GM23338 (cell line): ENCODE results near the gene TRIO. TPM values are rescaled to one million over a fixed set of nuclear protein-coding genes. Genes with fewer than 3 reads are reported as not detected.
A peak's percentile ranks its signal among the peaks of the same experiment; 100 is the strongest.

ENCODE experiments used
- ATAC-seq: fragments of 200-7000 bp; cut with Tn5 transposase; 3 replicates; pipeline ENCODE4 v1.9.1; 2020
- DNase-seq: peaks from one replicate; pipeline ENCODE4 v3.0.0-alpha.2; 2015; ENCODE audit warnings: low spot score
- H2AFZ ChIP-seq: fragments of 200-600 bp; sonication (generic); 2 replicates; pipeline ENCODE4 v1.8.0; 2016; ENCODE audit warnings: antibody characterized with exemption, mild to moderate bottlenecking, moderate library complexity
- H3F3A ChIP-seq: fragments of 200-600 bp; sonication (generic); replicated peaks from 2 replicates; pipeline ENCODE4 v1.8.0; 2017; ENCODE audit warnings: antibody characterized with exemption, mixed run types, low read depth
- H3K27ac ChIP-seq: fragments of 200-600 bp; sonication (generic); 2 replicates; pipeline ENCODE4 v1.6.1; 2016; ENCODE audit warnings: low read depth
- H3K27me3 ChIP-seq: fragments of 200-600 bp; sonication (generic); 2 replicates; pipeline ENCODE4 v1.8.0; 2016; ENCODE audit warnings: mild to moderate bottlenecking, mixed run types, moderate library complexity; ENCODE audit not compliant: insufficient read depth
- H3K36me3 ChIP-seq: fragments of 200-600 bp; sonication (generic); 2 replicates; pipeline ENCODE4 v1.8.0; 2016; ENCODE audit warnings: mild to moderate bottlenecking; ENCODE audit not compliant: insufficient read depth
- H3K4me1 ChIP-seq: fragments of 200-600 bp; sonication (generic); 2 replicates; pipeline ENCODE4 v1.8.0; 2016; ENCODE audit warnings: mild to moderate bottlenecking, moderate library complexity; ENCODE audit not compliant: insufficient read depth
- H3K4me2 ChIP-seq: fragments of 200-600 bp; sonication (generic); 2 replicates; pipeline ENCODE4 v1.7.1; 2017; ENCODE audit warnings: mixed run types
- H3K4me3 ChIP-seq: fragments of 200-600 bp; sonication (generic); 2 replicates; pipeline ENCODE4 v1.6.1; 2016; ENCODE audit warnings: mixed run types
- H3K79me2 ChIP-seq: fragments of 200-600 bp; sonication (generic); replicated peaks from 2 replicates; pipeline ENCODE4 v1.8.0; 2017; ENCODE audit warnings: mild to moderate bottlenecking; ENCODE audit not compliant: insufficient read depth
- H3K9me2 ChIP-seq: fragments of 200-600 bp; sonication (generic); 2 replicates; pipeline ENCODE4 v1.8.0; 2017; ENCODE audit not compliant: insufficient read depth
- H4K20me1 ChIP-seq: fragments of 200-600 bp; sonication (generic); replicated peaks from 2 replicates; pipeline ENCODE4 v1.8.0; 2017; ENCODE audit warnings: mild to moderate bottlenecking; ENCODE audit not compliant: insufficient read depth
- H3K27ac Mint-ChIP-seq: 2 replicates; pipeline ENCODE4 v1.8.0; 2020; ENCODE audit warnings: inconsistent platforms, mild to moderate bottlenecking, moderate library complexity, mixed read lengths
- H3K27me3 Mint-ChIP-seq: 3 replicates; pipeline ENCODE4 v1.8.0; 2022; ENCODE audit warnings: low read depth, mild to moderate bottlenecking, moderate library complexity, mixed read lengths, inconsistent platforms; ENCODE audit not compliant: insufficient read depth, poor library complexity
- H3K36me3 Mint-ChIP-seq: 3 replicates; pipeline ENCODE4 v1.8.0; 2021; ENCODE audit warnings: low read depth, mild to moderate bottlenecking, inconsistent platforms, moderate library complexity, mixed read lengths
- H3K4me1 Mint-ChIP-seq: 3 replicates; pipeline ENCODE4 v1.8.0; 2020; ENCODE audit warnings: mild to moderate bottlenecking, inconsistent platforms, mixed read lengths
- H3K4me3 Mint-ChIP-seq: 3 replicates; pipeline ENCODE4 v1.8.0; 2021; ENCODE audit warnings: moderate library complexity, mild to moderate bottlenecking, inconsistent platforms, mixed read lengths
- H3K9me3 Mint-ChIP-seq: 3 replicates; pipeline ENCODE4 v1.8.0; 2020; ENCODE audit warnings: moderate library complexity, mild to moderate bottlenecking, inconsistent platforms, mixed read lengths
- CREB1 ChIP-seq: fragments of 250-450 bp; sonication (Bioruptor Pico); IDR thresholded peaks from 2 replicates; pipeline ENCODE4 v1.5.0; 2020; ENCODE audit warnings: low read depth, mild to moderate bottlenecking, moderate library complexity
- ETS1 ChIP-seq: IDR thresholded peaks from 2 replicates; pipeline ENCODE4 v1.6.1; 2016; ENCODE audit warnings: antibody characterized with exemption
- EZH2 ChIP-seq: fragments of 200-600 bp; sonication (generic); IDR thresholded peaks from one replicate; pipeline ENCODE4 v1.8.0; 2017; ENCODE audit warnings: antibody characterized with exemption, mild to moderate bottlenecking, low read depth; ENCODE audit not compliant: unreplicated experiment
- EZH2phosphoT487 ChIP-seq: fragments of 200-600 bp; sonication (generic); IDR thresholded peaks from one replicate; pipeline ENCODE4 v1.8.1; 2018; ENCODE audit warnings: antibody characterized with exemption; ENCODE audit not compliant: unreplicated experiment
- JUNB ChIP-seq: IDR thresholded peaks from one replicate; pipeline ENCODE4 v1.6.1; 2016; ENCODE audit warnings: antibody characterized with exemption; ENCODE audit not compliant: unreplicated experiment
- NANOG ChIP-seq: IDR thresholded peaks from 2 replicates; pipeline ENCODE4 v1.6.1; 2016; ENCODE audit warnings: antibody characterized with exemption, borderline replicate concordance
- POLR2AphosphoS5 ChIP-seq: IDR thresholded peaks from 2 replicates; pipeline ENCODE4 v1.6.1; 2016; ENCODE audit warnings: antibody characterized with exemption, low read depth
- REST ChIP-seq: IDR thresholded peaks from one replicate; pipeline ENCODE4 v1.6.1; 2018; ENCODE audit warnings: antibody characterized with exemption; ENCODE audit not compliant: unreplicated experiment
- STAT1 ChIP-seq: IDR thresholded peaks from one replicate; pipeline ENCODE4 v1.6.1; 2016; ENCODE audit warnings: antibody characterized with exemption; ENCODE audit not compliant: unreplicated experiment
- ZNF114 ChIP-seq: fragments of 250-450 bp; sonication (Bioruptor Pico); IDR thresholded peaks from 2 replicates; pipeline ENCODE4 v1.5.0; 2020; ENCODE audit warnings: mild to moderate bottlenecking, moderate library complexity
- ZNF331 ChIP-seq: fragments of 250-450 bp; sonication (Bioruptor Pico); IDR thresholded peaks from 2 replicates; pipeline ENCODE4 v1.5.0; 2020; ENCODE audit warnings: low read depth, mild to moderate bottlenecking, moderate library complexity
- polyA plus RNA-seq: library from polyadenylated mRNA; unstranded; fragments of >200 nt; fragmentation: Nextera tagmentation; extraction: Ambion mirVana; gene quantifications from 2 replicates; pipeline ENCODE4 v1.2.1, GENCODE V29; 2016
- total RNA-seq: library from RNA; depleted of rRNA; stranded (reverse); fragments of >200 nt; shearing (Covaris generic); gene quantifications from 2 replicates; pipeline ENCODE4 v1.2.3, GENCODE V29; 2014
- TF ChIP-seq, protein P1 (sequence below), 2 experiments: fragments of 200-600 bp in 1 of 2; sonication (generic) in 1 of 2; conservative IDR thresholded peaks; 2 replicates each; pipeline versions ENCODE4 v1.5.1 to v1.6.1; 2016 to 2017; ENCODE audit warnings: antibody characterized with exemption in 2 of 2, low read depth in 2 of 2, mild to moderate bottlenecking in 2 of 2, moderate library complexity in 1 of 2
- TF ChIP-seq, protein P2 (sequence below): fragments of 250-450 bp; sonication (Bioruptor Pico); IDR thresholded peaks from 2 replicates; pipeline ENCODE4 v1.5.0; 2020; ENCODE audit warnings: mild to moderate bottlenecking, moderate library complexity

TRIO gene
- total and polyA plus RNA-seq, 2 experiments from 2014 or later, result 13.8 to 113 TPM

DNA sequence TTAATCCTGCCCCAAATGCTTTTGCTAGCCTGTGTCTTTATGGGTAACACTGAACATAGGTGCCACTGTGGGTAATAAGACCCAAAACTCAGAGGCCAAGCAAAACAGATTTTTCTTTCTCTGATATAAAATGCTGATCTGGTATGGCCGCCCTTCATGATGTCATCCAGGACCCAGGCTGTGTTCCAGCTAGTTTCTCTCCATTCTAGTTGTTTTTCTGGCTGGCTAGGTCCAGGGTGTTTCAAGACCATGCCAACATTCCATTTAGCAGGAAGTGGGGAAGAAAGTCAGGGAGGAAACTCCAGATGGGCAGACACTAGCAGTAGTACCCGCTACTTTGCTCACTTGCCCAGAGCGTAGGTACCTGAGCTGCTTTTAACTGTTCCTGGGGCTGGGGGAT is 254.6 kb downstream of the TRIO start:
- Histone ChIP-seq H3K4me3 (no peak overlapping the region), H3K36me3 (peaks cover 22% of the 10 kb centered on the region), H2AFZ (no peak overlapping the region), H3F3A (no peaks in the 10 kb centered on the region), H3K27me3 (no peaks in the 10 kb centered on the region), H3K4me2 (no peak overlapping the region), H3K4me1 (no peaks in the 10 kb centered on the region), H3K9me2 (no peaks in the 10 kb centered on the region), H3K79me2 (0 out of 2 replicates have a peak, but pooled peaks cover 3% of the 10 kb centered on the region), H4K20me1 (no peaks in the 10 kb centered on the region), H3K27ac (0 out of 2 replicates have a peak overlapping the region, but pooled peaks have one; percentile 39)
- TF ChIP-seq JUNB, result no peak
- TF ChIP-seq ZNF114, result no peak
- TF ChIP-seq REST, result no peak
- no peak for TF ChIP-seq NANOG
- TF ChIP-seq ETS1, result no peak
- no peak for TF ChIP-seq STAT1
- TF ChIP-seq, protein P1, sequence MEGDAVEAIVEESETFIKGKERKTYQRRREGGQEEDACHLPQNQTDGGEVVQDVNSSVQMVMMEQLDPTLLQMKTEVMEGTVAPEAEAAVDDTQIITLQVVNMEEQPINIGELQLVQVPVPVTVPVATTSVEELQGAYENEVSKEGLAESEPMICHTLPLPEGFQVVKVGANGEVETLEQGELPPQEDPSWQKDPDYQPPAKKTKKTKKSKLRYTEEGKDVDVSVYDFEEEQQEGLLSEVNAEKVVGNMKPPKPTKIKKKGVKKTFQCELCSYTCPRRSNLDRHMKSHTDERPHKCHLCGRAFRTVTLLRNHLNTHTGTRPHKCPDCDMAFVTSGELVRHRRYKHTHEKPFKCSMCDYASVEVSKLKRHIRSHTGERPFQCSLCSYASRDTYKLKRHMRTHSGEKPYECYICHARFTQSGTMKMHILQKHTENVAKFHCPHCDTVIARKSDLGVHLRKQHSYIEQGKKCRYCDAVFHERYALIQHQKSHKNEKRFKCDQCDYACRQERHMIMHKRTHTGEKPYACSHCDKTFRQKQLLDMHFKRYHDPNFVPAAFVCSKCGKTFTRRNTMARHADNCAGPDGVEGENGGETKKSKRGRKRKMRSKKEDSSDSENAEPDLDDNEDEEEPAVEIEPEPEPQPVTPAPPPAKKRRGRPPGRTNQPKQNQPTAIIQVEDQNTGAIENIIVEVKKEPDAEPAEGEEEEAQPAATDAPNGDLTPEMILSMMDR (conservative IDR thresholded peaks at IDR 0.05; ENCODE audit: low read depth in 2 of 2), result no peak
- TF ChIP-seq CREB1 (CRISPR knock-in tag), result no peak
- TF ChIP-seq, protein P2, sequence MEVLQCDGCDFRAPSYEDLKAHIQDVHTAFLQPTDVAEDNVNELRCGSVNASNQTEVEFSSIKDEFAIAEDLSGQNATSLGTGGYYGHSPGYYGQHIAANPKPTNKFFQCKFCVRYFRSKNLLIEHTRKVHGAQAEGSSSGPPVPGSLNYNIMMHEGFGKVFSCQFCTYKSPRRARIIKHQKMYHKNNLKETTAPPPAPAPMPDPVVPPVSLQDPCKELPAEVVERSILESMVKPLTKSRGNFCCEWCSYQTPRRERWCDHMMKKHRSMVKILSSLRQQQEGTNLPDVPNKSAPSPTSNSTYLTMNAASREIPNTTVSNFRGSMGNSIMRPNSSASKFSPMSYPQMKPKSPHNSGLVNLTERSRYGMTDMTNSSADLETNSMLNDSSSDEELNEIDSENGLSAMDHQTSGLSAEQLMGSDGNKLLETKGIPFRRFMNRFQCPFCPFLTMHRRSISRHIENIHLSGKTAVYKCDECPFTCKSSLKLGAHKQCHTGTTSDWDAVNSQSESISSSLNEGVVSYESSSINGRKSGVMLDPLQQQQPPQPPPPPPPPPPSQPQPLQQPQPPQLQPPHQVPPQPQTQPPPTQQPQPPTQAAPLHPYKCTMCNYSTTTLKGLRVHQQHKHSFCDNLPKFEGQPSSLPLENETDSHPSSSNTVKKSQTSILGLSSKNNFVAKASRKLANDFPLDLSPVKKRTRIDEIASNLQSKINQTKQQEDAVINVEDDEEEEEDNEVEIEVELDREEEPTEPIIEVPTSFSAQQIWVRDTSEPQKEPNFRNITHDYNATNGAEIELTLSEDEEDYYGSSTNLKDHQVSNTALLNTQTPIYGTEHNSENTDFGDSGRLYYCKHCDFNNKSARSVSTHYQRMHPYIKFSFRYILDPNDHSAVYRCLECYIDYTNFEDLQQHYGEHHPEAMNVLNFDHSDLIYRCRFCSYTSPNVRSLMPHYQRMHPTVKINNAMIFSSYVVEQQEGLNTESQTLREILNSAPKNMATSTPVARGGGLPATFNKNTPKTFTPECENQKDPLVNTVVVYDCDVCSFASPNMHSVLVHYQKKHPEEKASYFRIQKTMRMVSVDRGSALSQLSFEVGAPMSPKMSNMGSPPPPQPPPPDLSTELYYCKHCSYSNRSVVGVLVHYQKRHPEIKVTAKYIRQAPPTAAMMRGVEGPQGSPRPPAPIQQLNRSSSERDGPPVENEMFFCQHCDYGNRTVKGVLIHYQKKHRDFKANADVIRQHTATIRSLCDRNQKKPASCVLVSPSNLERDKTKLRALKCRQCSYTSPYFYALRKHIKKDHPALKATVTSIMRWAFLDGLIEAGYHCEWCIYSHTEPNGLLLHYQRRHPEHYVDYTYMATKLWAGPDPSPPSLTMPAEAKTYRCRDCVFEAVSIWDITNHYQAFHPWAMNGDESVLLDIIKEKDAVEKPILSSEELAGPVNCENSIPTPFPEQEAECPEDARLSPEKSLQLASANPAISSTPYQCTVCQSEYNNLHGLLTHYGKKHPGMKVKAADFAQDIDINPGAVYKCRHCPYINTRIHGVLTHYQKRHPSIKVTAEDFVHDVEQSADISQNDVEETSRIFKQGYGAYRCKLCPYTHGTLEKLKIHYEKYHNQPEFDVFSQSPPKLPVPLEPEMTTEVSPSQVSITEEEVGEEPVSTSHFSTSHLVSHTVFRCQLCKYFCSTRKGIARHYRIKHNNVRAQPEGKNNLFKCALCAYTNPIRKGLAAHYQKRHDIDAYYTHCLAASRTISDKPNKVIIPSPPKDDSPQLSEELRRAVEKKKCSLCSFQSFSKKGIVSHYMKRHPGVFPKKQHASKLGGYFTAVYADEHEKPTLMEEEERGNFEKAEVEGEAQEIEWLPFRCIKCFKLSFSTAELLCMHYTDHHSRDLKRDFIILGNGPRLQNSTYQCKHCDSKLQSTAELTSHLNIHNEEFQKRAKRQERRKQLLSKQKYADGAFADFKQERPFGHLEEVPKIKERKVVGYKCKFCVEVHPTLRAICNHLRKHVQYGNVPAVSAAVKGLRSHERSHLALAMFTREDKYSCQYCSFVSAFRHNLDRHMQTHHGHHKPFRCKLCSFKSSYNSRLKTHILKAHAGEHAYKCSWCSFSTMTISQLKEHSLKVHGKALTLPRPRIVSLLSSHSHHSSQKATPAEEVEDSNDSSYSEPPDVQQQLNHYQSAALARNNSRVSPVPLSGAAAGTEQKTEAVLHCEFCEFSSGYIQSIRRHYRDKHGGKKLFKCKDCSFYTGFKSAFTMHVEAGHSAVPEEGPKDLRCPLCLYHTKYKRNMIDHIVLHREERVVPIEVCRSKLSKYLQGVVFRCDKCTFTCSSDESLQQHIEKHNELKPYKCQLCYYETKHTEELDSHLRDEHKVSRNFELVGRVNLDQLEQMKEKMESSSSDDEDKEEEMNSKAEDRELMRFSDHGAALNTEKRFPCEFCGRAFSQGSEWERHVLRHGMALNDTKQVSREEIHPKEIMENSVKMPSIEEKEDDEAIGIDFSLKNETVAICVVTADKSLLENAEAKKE (CRISPR knock-in tag), result no peak
- TF ChIP-seq ZNF331 (CRISPR knock-in tag), result no peak
- TF ChIP-seq EZH2phosphoT487, result no peak
- no peak for TF ChIP-seq POLR2AphosphoS5
- no peak for TF ChIP-seq EZH2
- no peak for DNase-seq
- no peak for ATAC-seq
- Mint-ChIP-seq H3K27me3 (peaks cover 3% of the 10 kb centered on the region), H3K27ac (no peak overlapping the region), H3K36me3 (peaks cover 57% of the 10 kb centered on the region), H3K4me3 (no peak overlapping the region), H3K4me1 (peaks cover 13% of the 10 kb centered on the region), H3K9me3 (peaks cover 5% of the 10 kb centered on the region; the same call in 1 of the 3 replicates)
